Muscle layer of colon (tissue), 2 donors: ENCODE measurements around the gene CD68.
A peak's percentile ranks its signal among the peaks of the same experiment; 100 is the strongest.

Source experiments
- H3K27ac ChIP-seq: one replicate; pipeline ENCODE4 v1.7.0; 2013; ENCODE audit warnings: low read depth, mild to moderate bottlenecking, low read length, moderate library complexity
- H3K27me3 ChIP-seq, 2 donors: one replicate each; pipeline ENCODE4 v1.7.0; 2013; ENCODE audit warnings: low read length in 2 of 2, mild to moderate bottlenecking in 2 of 2; ENCODE audit not compliant: insufficient read depth in 2 of 2, control insufficient read depth in 1 of 2
- H3K36me3 ChIP-seq: one replicate; pipeline ENCODE4 v1.7.0; 2013; ENCODE audit warnings: mild to moderate bottlenecking, low read length; ENCODE audit not compliant: insufficient read depth
- H3K4me1 ChIP-seq: one replicate; pipeline ENCODE4 v1.7.0; 2013; ENCODE audit warnings: mild to moderate bottlenecking, low read length; ENCODE audit not compliant: insufficient read depth
- H3K4me3 ChIP-seq, 2 donors: one replicate each; pipeline ENCODE4 v1.7.0; 2013; ENCODE audit warnings: low read length in 2 of 2, low read depth in 1 of 2, mild to moderate bottlenecking in 1 of 2, moderate library complexity in 1 of 2
- H3K9ac ChIP-seq: one replicate; pipeline ENCODE4 v1.7.0; 2013; ENCODE audit warnings: low read length
- H3K9me3 ChIP-seq: one replicate; pipeline ENCODE4 v1.7.0; 2013; ENCODE audit warnings: mild to moderate bottlenecking, low read length
- donor health status: abdominal sarcoma.
- donor health status: Adenocarcinoma of cecum.

Gene CD68

DNA sequence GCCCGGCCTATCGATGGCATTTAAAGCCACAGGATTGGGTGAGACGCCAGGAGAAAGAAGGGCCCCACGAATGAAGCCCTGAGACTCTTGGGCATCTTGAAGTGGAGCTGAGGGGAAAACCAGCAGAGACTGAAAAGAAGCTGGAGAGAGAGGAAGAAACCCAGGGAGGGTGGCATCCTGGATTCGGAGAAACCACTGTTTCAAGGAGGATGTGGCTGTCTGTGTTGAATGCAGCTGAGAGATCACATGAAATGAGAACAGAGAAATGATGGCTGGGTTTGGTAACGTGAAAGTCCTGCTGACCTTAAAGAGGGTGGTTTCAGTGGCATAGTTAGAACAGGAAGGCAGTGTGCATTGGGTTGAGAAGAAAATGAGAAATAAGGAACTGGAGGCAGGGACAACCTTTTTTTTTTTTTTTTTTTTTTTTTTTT lies 26.8 kb upstream of the CD68 start:
- no peaks in the 10 kb centered on the region for H3K9me3 ChIP-seq
- H3K27me3 ChIP-seq = no peaks in the 10 kb centered on the region
- H3K36me3 ChIP-seq = peaks cover 20% of the 10 kb centered on the region
- no peak overlapping the region for H3K27ac ChIP-seq
- H3K4me1 ChIP-seq = peaks cover 14% of the 10 kb centered on the region
- no peak overlapping the region for H3K9ac ChIP-seq
- no peak overlapping the region for H3K4me3 ChIP-seq

- peaks cover 21% of the 10 kb centered on the region for H3K4me1 ChIP-seq
- peaks cover 20% of the 10 kb centered on the region for H3K36me3 ChIP-seq
- no peak overlapping the region for H3K27ac ChIP-seq
- no peak overlapping the region for H3K9ac ChIP-seq
- no peaks in the 10 kb centered on the region for H3K27me3 ChIP-seq
- no peak overlapping the region for H3K4me3 ChIP-seq
- H3K9me3 ChIP-seq = no peaks in the 10 kb centered on the region
These were observed 26.1 kb upstream of the CD68 start for GRCh38 chr17:7553356-7553755.

DNA sequence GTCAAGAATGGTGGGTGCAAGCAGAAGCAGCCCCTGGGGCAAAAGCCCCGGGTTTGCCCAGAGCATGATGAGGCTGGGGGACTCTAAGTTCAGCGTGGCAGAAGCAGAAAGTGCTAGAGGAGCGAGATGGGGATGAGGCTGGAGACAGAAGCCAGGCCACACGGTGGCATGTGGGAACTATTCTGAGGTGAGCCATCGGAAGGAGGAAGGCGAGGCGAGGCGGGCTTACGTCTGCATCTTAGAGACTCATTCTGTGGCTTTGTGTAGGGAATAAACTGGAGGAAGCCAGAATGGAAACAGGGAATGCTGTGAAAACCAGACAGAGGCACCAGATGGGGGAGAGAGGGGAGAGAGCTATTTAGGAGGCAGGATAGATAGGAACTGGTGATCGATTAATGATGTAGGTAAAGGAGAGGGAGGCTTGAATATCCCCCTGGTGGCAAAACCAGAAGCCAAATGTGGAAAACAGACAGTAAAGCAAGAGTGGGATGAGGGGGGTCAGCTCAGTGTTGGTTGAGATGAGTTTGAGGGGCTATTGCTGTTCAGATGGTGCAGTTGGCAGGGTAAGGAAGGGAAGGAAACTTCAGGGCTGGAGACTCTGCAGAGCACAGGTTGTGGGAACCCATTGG lies 24.0 kb upstream of the CD68 start:
- Histone ChIP-seq H3K9me3 (no peaks in the 10 kb centered on the region), H3K27ac (no peak overlapping the region), H3K36me3 (peaks cover 20% of the 10 kb centered on the region), H3K4me1 (peaks cover 34% of the 10 kb centered on the region), H3K27me3 (no peaks in the 10 kb centered on the region), H3K4me3 (no peak overlapping the region), H3K9ac (no peak overlapping the region)

DNA sequence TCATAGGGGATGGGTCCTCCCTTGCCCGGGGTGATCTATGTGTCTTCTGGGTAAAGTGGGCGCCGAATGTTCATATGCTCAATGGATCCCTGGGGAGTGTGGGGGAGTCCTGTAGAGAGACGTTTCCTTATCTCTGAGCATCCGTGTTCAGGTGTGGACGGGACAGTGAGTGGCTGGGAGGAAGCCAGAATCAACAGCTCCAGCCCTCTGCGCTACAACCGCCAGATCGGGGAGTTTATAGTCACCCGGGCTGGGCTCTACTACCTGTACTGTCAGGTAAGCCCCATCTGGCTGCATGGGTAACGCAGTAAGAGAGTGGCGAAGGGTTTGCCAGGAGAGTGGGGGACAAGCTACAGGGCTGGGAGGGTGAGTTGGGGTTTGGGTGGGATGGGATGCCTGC lies 22.8 kb upstream of the CD68 start:
- H3K36me3 ChIP-seq = peaks cover 9% of the 10 kb centered on the region
- peak overlapping the region; percentile 96 for H3K27ac ChIP-seq
- H3K9me3 ChIP-seq = no peaks in the 10 kb centered on the region
- no peak overlapping the region for H3K9ac ChIP-seq
- H3K27me3 ChIP-seq = no peaks in the 10 kb centered on the region
- H3K4me3 ChIP-seq = no peak overlapping the region
- peaks cover 39% of the 10 kb centered on the region for H3K4me1 ChIP-seq

- Histone ChIP-seq H3K4me3 (peak overlapping the region in 1 of 2 donors; percentile 39), H3K9me3 (no peaks in the 10 kb centered on the region), H3K36me3 (peaks cover 8% of the 10 kb centered on the region), H3K4me1 (peaks cover 39% of the 10 kb centered on the region), H3K27ac (peak overlapping the region; percentile 96), H3K27me3 (no peaks in the 10 kb centered on the region), H3K9ac (peak overlapping the region; percentile 91)
These were observed 22.2 kb upstream of the CD68 start for GRCh38 chr17:7557147-7557764.

- Histone ChIP-seq H3K36me3 (peaks cover 8% of the 10 kb centered on the region), H3K4me3 (peak overlapping the region; percentile 4 to 39), H3K9me3 (no peaks in the 10 kb centered on the region), H3K9ac (peak overlapping the region; percentile 91), H3K27me3 (no peaks in the 10 kb centered on the region), H3K4me1 (peaks cover 45% of the 10 kb centered on the region), H3K27ac (peak overlapping the region; percentile 96)
These were observed 21.5 kb upstream of the CD68 start for GRCh38 chr17:7557775-7558543.

- no peaks in the 10 kb centered on the region for H3K9me3 ChIP-seq
- peaks cover 52% of the 10 kb centered on the region for H3K4me1 ChIP-seq
These were observed 20.7 kb upstream of the CD68 start, which contains the start of gene TNFSF13 for GRCh38 chr17:7558544-7559319. TSS of gene TNFSF13 (plus strand) at chr17:7558750. CDS start at chr17:7559040, 290 bp downstream.

GRCh38 chr17:7559320-7560171 lies 19.9 kb upstream of the CD68 start:
- Histone ChIP-seq H3K4me3 (peak overlapping the region; percentile 4 to 83), H3K9ac (peak overlapping the region; percentile 91), H3K27ac (peak overlapping the region; percentile 96), H3K9me3 (no peaks in the 10 kb centered on the region), H3K4me1 (peaks cover 58% of the 10 kb centered on the region), H3K27me3 (no peaks in the 10 kb centered on the region), H3K36me3 (peaks cover 11% of the 10 kb centered on the region)

More at GRCh38 chr17:7558544-7559319, 20.7 kb upstream of the CD68 start, which contains the start of gene TNFSF13:
- peak within 1 kb of the TSS; percentile 96 for H3K27ac ChIP-seq
- peak within 1 kb of the TSS; percentile 4 to 39 for H3K4me3 ChIP-seq
- peaks cover 6% of the 10 kb centered on the region for H3K36me3 ChIP-seq
- H3K27me3 ChIP-seq = no peaks in the 10 kb centered on the region
- H3K9ac ChIP-seq = peak within 1 kb of the TSS; percentile 91

- peaks cover 58% of the 10 kb centered on the region for H3K4me1 ChIP-seq
These were observed 19.0 kb upstream of the CD68 start for GRCh38 chr17:7560172-7561027.

More at GRCh38 chr17:7560172-7561027, 19.0 kb upstream of the CD68 start:
- peak overlapping the region; percentile 1 to 83 for H3K4me3 ChIP-seq
- H3K9ac ChIP-seq = peak overlapping the region; percentile 91
- no peaks in the 10 kb centered on the region for H3K27me3 ChIP-seq
- peaks cover 19% of the 10 kb centered on the region for H3K36me3 ChIP-seq
- H3K9me3 ChIP-seq = no peaks in the 10 kb centered on the region
- peak overlapping the region; percentile 96 for H3K27ac ChIP-seq
